HL-60 (cell line): ENCODE results near the gene RALY.

Source experiments
- DNase-seq, 2 experiments: peaks; one replicate each; pipeline ENCODE4 v3.0.0-alpha.2; 2010 to 2020; ENCODE audit warnings: low read depth in 1 of 2, low spot score in 1 of 2
- H3K27ac ChIP-seq: fragments of 250-450 bp; sonication (Bioruptor Pico); replicated peaks from 2 replicates; pipeline ENCODE4 v1.5.1; 2020; ENCODE audit warnings: mild to moderate bottlenecking, moderate library complexity
- H3K27me3 ChIP-seq: fragments of 250-450 bp; sonication (Bioruptor Pico); 2 replicates; pipeline ENCODE4 v1.5.1; 2021; ENCODE audit warnings: mild to moderate bottlenecking, moderate library complexity; ENCODE audit not compliant: insufficient read depth, poor library complexity, severe bottlenecking
- H3K4me3 ChIP-seq: replicated peaks from 2 replicates; pipeline ENCODE4 v1.5.1; 2011; ENCODE audit warnings: mild to moderate bottlenecking, control low read depth, low read length; ENCODE audit not compliant: insufficient read depth
- GABPA ChIP-seq: IDR thresholded peaks from 2 replicates; pipeline ENCODE4 v1.6.1; 2012; ENCODE audit warnings: low read depth
- POLR2AphosphoS5 ChIP-seq: IDR thresholded peaks from 2 replicates; pipeline ENCODE4 v1.6.1; 2012; ENCODE audit warnings: low read depth
- REST ChIP-seq: IDR thresholded peaks from 2 replicates; pipeline ENCODE4 v1.6.1; 2012; ENCODE audit warnings: low read depth; ENCODE audit not compliant: insufficient replicate concordance
- SPI1 ChIP-seq: IDR thresholded peaks from 2 replicates; pipeline ENCODE4 v1.6.1; 2012; ENCODE audit warnings: low read depth, mild to moderate bottlenecking, borderline replicate concordance
- TF ChIP-seq, protein P1 (sequence below): IDR thresholded peaks from one replicate; pipeline ENCODE4 v1.5.1; 2011; ENCODE audit warnings: low read length, control low read depth, inconsistent platforms; ENCODE audit not compliant: insufficient read depth

The RALY gene

GRCh38 chr20:34006619-34007018 lies 12.9 kb downstream of the RALY start:
- TF ChIP-seq REST = no peak
- TF ChIP-seq, protein P1, sequence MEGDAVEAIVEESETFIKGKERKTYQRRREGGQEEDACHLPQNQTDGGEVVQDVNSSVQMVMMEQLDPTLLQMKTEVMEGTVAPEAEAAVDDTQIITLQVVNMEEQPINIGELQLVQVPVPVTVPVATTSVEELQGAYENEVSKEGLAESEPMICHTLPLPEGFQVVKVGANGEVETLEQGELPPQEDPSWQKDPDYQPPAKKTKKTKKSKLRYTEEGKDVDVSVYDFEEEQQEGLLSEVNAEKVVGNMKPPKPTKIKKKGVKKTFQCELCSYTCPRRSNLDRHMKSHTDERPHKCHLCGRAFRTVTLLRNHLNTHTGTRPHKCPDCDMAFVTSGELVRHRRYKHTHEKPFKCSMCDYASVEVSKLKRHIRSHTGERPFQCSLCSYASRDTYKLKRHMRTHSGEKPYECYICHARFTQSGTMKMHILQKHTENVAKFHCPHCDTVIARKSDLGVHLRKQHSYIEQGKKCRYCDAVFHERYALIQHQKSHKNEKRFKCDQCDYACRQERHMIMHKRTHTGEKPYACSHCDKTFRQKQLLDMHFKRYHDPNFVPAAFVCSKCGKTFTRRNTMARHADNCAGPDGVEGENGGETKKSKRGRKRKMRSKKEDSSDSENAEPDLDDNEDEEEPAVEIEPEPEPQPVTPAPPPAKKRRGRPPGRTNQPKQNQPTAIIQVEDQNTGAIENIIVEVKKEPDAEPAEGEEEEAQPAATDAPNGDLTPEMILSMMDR = no peak
- no peak for TF ChIP-seq GABPA
- TF ChIP-seq POLR2AphosphoS5 = no peak
- TF ChIP-seq SPI1 = no peak
- DNase-seq = no peak
- no peak overlapping the region for H3K27ac ChIP-seq

GRCh38 chr20:34008477-34008876 lies 14.8 kb downstream of the RALY start:
- Histone ChIP-seq H3K27me3 (no peaks in the 10 kb centered on the region), H3K27ac (no peak overlapping the region), H3K4me3 (no peak overlapping the region)
- DNase-seq = no peak
- TF ChIP-seq POLR2AphosphoS5 (no peak), REST (no peak), SPI1 (no peak), GABPA (no peak)
- TF ChIP-seq, protein P1 = no peak

More at GRCh38 chr20:34006619-34007018, 12.9 kb downstream of the RALY start:
- no peaks in the 10 kb centered on the region for H3K27me3 ChIP-seq
- H3K4me3 ChIP-seq = no peak overlapping the region

- DNase-seq = peak in 1 of 2 experiments; percentile 23
- Histone ChIP-seq H3K4me3 (no peak overlapping the region), H3K27me3 (no peaks in the 10 kb centered on the region), H3K27ac (no peak overlapping the region)
- TF ChIP-seq, protein P1 = no peak
- peak; percentile 67; the same call in 1 of the 2 replicates for TF ChIP-seq SPI1
Observed at GRCh38 chr20:34010405-34010931, 16.8 kb downstream of the RALY start.

- H3K27ac ChIP-seq = no peak overlapping the region
- no peak for DNase-seq
- H3K27me3 ChIP-seq = no peaks in the 10 kb centered on the region
- no peak overlapping the region for H3K4me3 ChIP-seq
- TF ChIP-seq, protein P1 = no peak
- TF ChIP-seq REST (no peak), GABPA (no peak), SPI1 (no peak), POLR2AphosphoS5 (no peak)
Observed at GRCh38 chr20:34011275-34011674, 17.6 kb downstream of the RALY start.
